ENCODE data around the gene IGSF9B.

IGSF9B gene

GRCh38 chr11:133864756-133865155 is 92.0 kb downstream of the IGSF9B start:
- Histone ChIP-seq H3K4me3 (ENCODE audit: low read length in 2 of 2) (no peak overlapping the region), H3K9me3 (ENCODE audit: control insufficient read depth in 2 of 2, low read length in 2 of 2) (no peaks in the 10 kb centered on the region), H3K9ac (ENCODE audit: low read depth in 1 of 2, low read length in 2 of 2) (no peak overlapping the region), H3K27ac (ENCODE audit: low read depth in 2 of 2, low read length in 2 of 2) (no peak overlapping the region), H3K4me1 (ENCODE audit: control insufficient read depth in 2 of 2, insufficient read depth in 2 of 2, low read length in 2 of 2) (no peaks in the 10 kb centered on the region), H3K36me3 (ENCODE audit: control insufficient read depth in 2 of 2, insufficient read depth in 2 of 2, low read length in 2 of 2) (no peaks in the 10 kb centered on the region), H3K27me3 (ENCODE audit: control insufficient read depth in 2 of 2, insufficient read depth in 2 of 2, low read length in 2 of 2) (no peaks in the 10 kb centered on the region)

GRCh38 chr11:133860151-133860550 is 96.6 kb downstream of the IGSF9B start:
- no peaks in the 10 kb centered on the region for H3K4me1 ChIP-seq (ENCODE audit: control insufficient read depth in 2 of 2, insufficient read depth in 2 of 2, low read length in 2 of 2)
- H3K27ac ChIP-seq (ENCODE audit: low read depth in 2 of 2, low read length in 2 of 2): no peak overlapping the region
- H3K9ac ChIP-seq (ENCODE audit: low read depth in 1 of 2, low read length in 2 of 2): no peak overlapping the region
- H3K36me3 ChIP-seq (ENCODE audit: control insufficient read depth in 2 of 2, insufficient read depth in 2 of 2, low read length in 2 of 2): no peaks in the 10 kb centered on the region
- H3K9me3 ChIP-seq (ENCODE audit: control insufficient read depth in 2 of 2, low read length in 2 of 2): no peaks in the 10 kb centered on the region
- H3K4me3 ChIP-seq (ENCODE audit: low read length in 2 of 2): no peak overlapping the region
- no peaks in the 10 kb centered on the region for H3K27me3 ChIP-seq (ENCODE audit: control insufficient read depth in 2 of 2, insufficient read depth in 2 of 2, low read length in 2 of 2)

Measured in mucosa of rectum (tissue), 2 donors.